ENCODE measurements around the gene BICDL2. TPM values are rescaled to one million over a fixed set of nuclear protein-coding genes. Genes with fewer than 3 reads are reported as not detected.

Gene BICDL2
- total RNA-seq, 1 donor from 2014 or later = not detected

DNA sequence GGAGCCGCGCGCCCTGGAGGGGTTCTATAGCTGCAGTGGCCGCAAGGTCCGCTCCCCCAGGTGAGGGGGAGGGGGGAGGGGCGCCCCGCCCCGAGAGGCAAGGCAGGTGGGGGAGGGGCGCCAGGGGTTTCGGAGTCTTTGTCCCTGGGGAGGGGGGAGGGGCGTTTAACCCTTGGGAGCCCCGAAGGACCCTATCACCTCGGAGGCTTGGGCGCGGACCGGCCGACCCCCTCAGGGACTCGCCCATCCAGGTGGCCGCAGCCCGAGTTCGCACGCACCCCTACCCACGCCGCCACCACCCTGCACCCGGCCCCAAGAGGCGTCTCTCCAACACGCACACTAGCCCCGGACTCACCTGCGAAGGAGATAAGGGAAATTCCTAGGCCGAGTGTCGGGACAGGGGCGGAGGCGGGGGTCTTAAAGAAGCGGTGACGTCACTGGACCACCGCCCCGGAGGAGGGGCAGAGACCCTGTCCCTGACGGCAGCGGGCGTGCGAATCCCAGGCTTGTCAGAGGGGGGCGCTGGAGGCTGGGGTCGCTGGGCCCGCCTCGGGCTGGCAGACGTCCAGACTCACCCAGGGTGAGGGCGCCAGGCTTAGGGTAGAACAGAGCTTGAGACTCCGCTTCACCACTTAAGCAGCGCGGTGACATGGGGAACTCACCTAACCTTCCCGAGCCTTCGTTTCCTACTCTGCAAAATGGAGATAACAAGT is 18.8 kb downstream of the BICDL2 start, which contains the start of gene CLDN6:
Gene CLDN6 (minus strand): TSS at position 390 of the 713 bp plus-strand sequence. CDS start 2,162 bp downstream, outside the sequence.
- intact Hi-C loops (cut with DNase I) = no loop called here
- Histone ChIP-seq H3K4me1 (peaks cover 5 to 17% of the 10 kb centered on the region in 2 donors), H3K27me3 (peaks cover 14% of the 10 kb centered on the region), H3K9me3 (no peaks in the 10 kb centered on the region), H3K27ac (no peak within 1 kb of the TSS), H3K4me3 (no peak within 1 kb of the TSS), H3K36me3 (no peaks in the 10 kb centered on the region)
- DNase-seq (ENCODE audit: low spot score in 2 of 2) = no peak
- TF ChIP-seq, protein P1, sequence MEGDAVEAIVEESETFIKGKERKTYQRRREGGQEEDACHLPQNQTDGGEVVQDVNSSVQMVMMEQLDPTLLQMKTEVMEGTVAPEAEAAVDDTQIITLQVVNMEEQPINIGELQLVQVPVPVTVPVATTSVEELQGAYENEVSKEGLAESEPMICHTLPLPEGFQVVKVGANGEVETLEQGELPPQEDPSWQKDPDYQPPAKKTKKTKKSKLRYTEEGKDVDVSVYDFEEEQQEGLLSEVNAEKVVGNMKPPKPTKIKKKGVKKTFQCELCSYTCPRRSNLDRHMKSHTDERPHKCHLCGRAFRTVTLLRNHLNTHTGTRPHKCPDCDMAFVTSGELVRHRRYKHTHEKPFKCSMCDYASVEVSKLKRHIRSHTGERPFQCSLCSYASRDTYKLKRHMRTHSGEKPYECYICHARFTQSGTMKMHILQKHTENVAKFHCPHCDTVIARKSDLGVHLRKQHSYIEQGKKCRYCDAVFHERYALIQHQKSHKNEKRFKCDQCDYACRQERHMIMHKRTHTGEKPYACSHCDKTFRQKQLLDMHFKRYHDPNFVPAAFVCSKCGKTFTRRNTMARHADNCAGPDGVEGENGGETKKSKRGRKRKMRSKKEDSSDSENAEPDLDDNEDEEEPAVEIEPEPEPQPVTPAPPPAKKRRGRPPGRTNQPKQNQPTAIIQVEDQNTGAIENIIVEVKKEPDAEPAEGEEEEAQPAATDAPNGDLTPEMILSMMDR (IDR thresholded peaks at IDR 0.05) = no peak

- Histone ChIP-seq H3K27ac (no peak overlapping the region), H3K4me3 (no peak overlapping the region), H3K4me1 (peaks cover 0 to 13% of the 10 kb centered on the region in 2 donors), H3K9me3 (no peaks in the 10 kb centered on the region), H3K27me3 (peaks cover 20% of the 10 kb centered on the region), H3K36me3 (no peaks in the 10 kb centered on the region)
- intact Hi-C loops (cut with DNase I) = no loop called here
- DNase-seq (ENCODE audit: low spot score in 2 of 2) = no peak
- TF ChIP-seq, protein P1 (IDR thresholded peaks at IDR 0.05) = no peak
Observed at GRCh38 chr16:3017344-3017743, 19.4 kb downstream of the BICDL2 start.

DNA sequence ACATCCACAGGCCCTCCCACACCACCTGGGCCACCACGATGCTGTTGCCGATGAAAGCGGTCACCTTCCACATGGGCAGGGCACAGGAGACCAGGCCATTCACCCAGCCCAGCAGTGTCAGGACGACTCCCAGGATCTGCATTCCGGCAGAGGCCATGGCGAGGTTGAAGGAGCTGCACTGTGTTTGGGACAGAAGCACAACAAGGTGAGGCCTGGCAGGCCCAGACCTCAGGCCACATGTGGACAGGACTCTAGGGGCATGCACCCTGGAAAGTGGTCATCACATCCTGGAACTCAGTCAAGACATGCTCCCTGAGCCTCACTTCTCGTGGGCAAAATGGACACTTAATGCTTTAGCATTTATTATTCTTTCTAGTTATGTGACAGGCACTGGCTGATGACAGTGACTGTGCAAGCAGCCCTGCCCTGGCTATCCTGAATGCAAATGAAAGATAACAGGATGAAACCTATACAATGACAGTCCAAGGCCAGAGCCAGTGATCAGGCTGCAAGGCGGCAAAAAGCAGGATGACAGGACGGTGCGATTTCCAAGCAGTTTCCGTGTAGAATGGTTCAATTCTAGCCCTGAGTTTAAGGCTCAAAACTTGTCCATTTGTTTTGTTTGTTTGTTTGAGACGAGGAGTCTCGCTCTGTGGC is 20.8 kb downstream of the BICDL2 start:
- Histone ChIP-seq H3K27ac (no peak overlapping the region), H3K4me1 (peaks cover 0 to 9% of the 10 kb centered on the region in 2 donors), H3K27me3 (peaks cover 23% of the 10 kb centered on the region), H3K4me3 (no peak overlapping the region), H3K9me3 (no peaks in the 10 kb centered on the region), H3K36me3 (no peaks in the 10 kb centered on the region)
- TF ChIP-seq, protein P1 (IDR thresholded peaks at IDR 0.05) = no peak
- DNase-seq (ENCODE audit: low spot score in 2 of 2) = no peak
- intact Hi-C loops (cut with DNase I) = no loop called here

GRCh38 chr16:3014971-3015370 is 21.8 kb downstream of the BICDL2 start:
- intact Hi-C loops (cut with DNase I) = no loop called here
- H3K9me3 ChIP-seq = no peaks in the 10 kb centered on the region
- TF ChIP-seq, protein P1 (IDR thresholded peaks at IDR 0.05) = no peak
- H3K4me3 ChIP-seq = no peak overlapping the region
- no peak overlapping the region for H3K27ac ChIP-seq
- DNase-seq (ENCODE audit: low spot score in 2 of 2) = no peak
- peaks cover 23% of the 10 kb centered on the region for H3K27me3 ChIP-seq
- no peaks in the 10 kb centered on the region for H3K36me3 ChIP-seq
- peaks cover 0 to 8% of the 10 kb centered on the region in 2 donors for H3K4me1 ChIP-seq

- H3K27ac ChIP-seq = no peak overlapping the region
- TF ChIP-seq, protein P1 (IDR thresholded peaks at IDR 0.05) = no peak
- no peak overlapping the region for H3K4me3 ChIP-seq
- H3K4me1 ChIP-seq = peaks cover 0 to 5% of the 10 kb centered on the region in 2 donors
- intact Hi-C loops (cut with DNase I) = no loop called here
- H3K27me3 ChIP-seq = peaks cover 23% of the 10 kb centered on the region
- no peak for DNase-seq (ENCODE audit: low spot score in 2 of 2)
- H3K9me3 ChIP-seq = no peaks in the 10 kb centered on the region
- no peaks in the 10 kb centered on the region for H3K36me3 ChIP-seq
Observed at GRCh38 chr16:3013998-3014690, 22.6 kb downstream of the BICDL2 start.

Data from ascending aorta (tissue), 2 donors.